HepG2 (cell line): ENCODE data around the gene SCRG1. TPM values are rescaled to one million over a fixed set of nuclear protein-coding genes. Genes with fewer than 3 reads are reported as not detected.

Source experiments
- ATAC-seq: fragments of 200-7000 bp; cut with Tn5 transposase; 3 replicates; pipeline ENCODE4 v1.9.1; 2020; ENCODE audit warnings: mild to moderate bottlenecking, moderate library complexity
- BruUV-seq: library from RNA; stranded (reverse); fragments of 400-500 nt; replicated peaks from 2 replicates; lab custom pipeline; 2021; lab: Mats Ljungman, UMichigan
- CTCF ChIA-PET: fragments of 300-600 bp; formaldehyde crosslinking; extraction: SDS; loops from one replicate; lab custom pipeline; 2021; ENCODE audit warnings: low total read pairs, inconsistent platforms, low intra/inter-chr PET ratio; lab: Yijun Ruan, JAX
- POLR2A ChIA-PET: fragments of 350-600 bp; sonication (Branson Sonifier 250); formaldehyde crosslinking; loops from one replicate; lab custom pipeline; 2020; ENCODE audit warnings: antibody characterized with exemption, inconsistent platforms; lab: Yijun Ruan, JAX
- DNase-seq: peaks from one replicate; pipeline ENCODE4 v3.0.0-alpha.2; 2015; ENCODE audit warnings: low spot score
- FAIRE-seq: peaks from 3 replicates; lab custom pipeline; 2011; peaks lifted over from hg19 to GRCh38; lab: Jason Lieb, UNC
- H2AFZ ChIP-seq: one replicate; pipeline ENCODE4 v1.6.1; 2011; ENCODE audit warnings: low read length, inconsistent platforms
- H3K27ac ChIP-seq: fragments of 300-600 bp; 3 replicates; pipeline ENCODE4 v1.8.0; 2011; ENCODE audit warnings: mixed run types, mild to moderate bottlenecking, mixed read lengths, low read length, inconsistent platforms; ENCODE audit not compliant: insufficient read depth; ENCODE audit errors: extremely low read length
- H3K27me3 ChIP-seq, 2 experiments: fragments of 200-600 bp in 1 of 2; 2 replicates in 1 of 2; 3 replicates in 1 of 2; pipeline versions ENCODE4 v1.6.0 to v1.8.0; 2011; ENCODE audit warnings: low read length in 2 of 2, mild to moderate bottlenecking in 2 of 2, moderate library complexity in 2 of 2, inconsistent platforms in 1 of 2; ENCODE audit not compliant: insufficient read depth in 2 of 2, control insufficient read depth in 1 of 2
- H3K36me3 ChIP-seq, 2 experiments: fragments of 200-600 bp in 1 of 2; replicated peaks in 1 of 2; 2 replicates in 1 of 2; 3 replicates in 1 of 2; pipeline versions ENCODE4 v1.5.1 to v1.8.0; 2011; ENCODE audit warnings: low read length in 2 of 2, inconsistent platforms in 1 of 2; ENCODE audit not compliant: insufficient read depth in 2 of 2, control insufficient read depth in 1 of 2
- H3K4me1 ChIP-seq: 2 replicates; pipeline ENCODE4 v1.5.1; 2012; ENCODE audit warnings: low read length, inconsistent platforms; ENCODE audit not compliant: insufficient read depth
- H3K4me2 ChIP-seq: 2 replicates; pipeline ENCODE4 v1.6.0; 2011; ENCODE audit warnings: low read depth, low read length, inconsistent platforms
- H3K4me3 ChIP-seq, 3 experiments: fragments of 200-600 bp in 1 of 3; sonication (generic), shearing (Covaris generic) in 1 of 3; replicated peaks in 1 of 3; 2 replicates each; pipeline ENCODE4 v1.5.1; 2011 to 2016; ENCODE audit warnings: low read length in 3 of 3, inconsistent platforms in 2 of 3, low read depth in 2 of 3, mild to moderate bottlenecking in 2 of 3, control low read depth in 1 of 3, mixed read lengths in 1 of 3; ENCODE audit not compliant: insufficient read depth in 1 of 3
- H3K79me2 ChIP-seq: one replicate; pipeline ENCODE4 v1.6.1; 2011; ENCODE audit warnings: low read length, inconsistent platforms; ENCODE audit not compliant: insufficient read depth
- H3K9ac ChIP-seq: 2 replicates; pipeline ENCODE4 v1.6.0; 2011; ENCODE audit warnings: mild to moderate bottlenecking, low read depth, low read length, inconsistent platforms; ENCODE audit not compliant: insufficient read depth
- H3K9me3 ChIP-seq: 2 replicates; pipeline ENCODE4 v1.5.1; 2012; ENCODE audit warnings: mild to moderate bottlenecking, low read length
- H4K20me1 ChIP-seq: 2 replicates; pipeline ENCODE4 v1.6.0; 2011; ENCODE audit warnings: inconsistent platforms, mild to moderate bottlenecking, low read length, moderate library complexity; ENCODE audit not compliant: insufficient read depth
- ZNF75D ChIP-seq: sonication (generic); formaldehyde crosslinking; IDR thresholded peaks from 2 replicates; pipeline ENCODE4 v1.8.1; 2023; ENCODE audit warnings: missing genetic modification reagents, mild to moderate bottlenecking, borderline replicate concordance
- WGBS: methylation state at CpG from one replicate; pipeline ENCODE4 v1.1.6; 2017; ENCODE audit warnings: low lambda C conversion rate; 5-methylcytosine and 5-hydroxymethylcytosine counted together
- in situ Hi-C: cut with HindIII; loops from 2 replicates; pipeline ENCODE4 v1.10.0; 2017; ENCODE audit warnings: low pct_unique_long_range_greater_than_20kb; ENCODE audit not compliant: extremely low pct_ligation_motif_present
- intact Hi-C: fragments of 100-400 bp; cut with micrococcal nuclease; formaldehyde crosslinking; loops from one replicate; pipeline ENCODE4 v1.10.0; 2022; ENCODE audit not compliant: unreplicated experiment
- polyA plus RNA-seq, 8 experiments: library from polyadenylated mRNA; depleted of rRNA in 3 of 8; stranded (reverse) in 7 of 8; unstranded in 1 of 8; fragments of >200 nt; fragmentation: Illumina TruSeq in 4 of 8; extraction: Trizol in 4 of 8; gene quantifications; 2 replicates each; pipeline versions ENCODE4 v1.2.1 to v1.2.3, GENCODE V29; 2011 to 2016; ENCODE audit warnings: low read depth in 4 of 8, missing spikeins in 1 of 8, mixed read lengths in 1 of 8; ENCODE audit not compliant: insufficient read depth in 1 of 8
- total RNA-seq, 5 experiments: library from RNA; depleted of rRNA; stranded (reverse); fragments of >200 nt; fragmentation: Illumina TruSeq; extraction: Trizol; gene quantifications; 2 replicates each; pipeline ENCODE4 v1.2.3, GENCODE V29; 2016; ENCODE audit warnings: low read depth in 1 of 5
- TF ChIP-seq, protein P1 (sequence below): sonication (generic); formaldehyde crosslinking; IDR thresholded peaks from 2 replicates; pipeline ENCODE4; 2020; ENCODE audit warnings: missing genetic modification reagents, mild to moderate bottlenecking, borderline replicate concordance
- TF ChIP-seq, protein P2 (sequence below): sonication (generic); formaldehyde crosslinking; IDR thresholded peaks from 2 replicates; pipeline ENCODE4 v1.9.0; 2021; ENCODE audit warnings: missing genetic modification reagents, borderline replicate concordance

SCRG1 gene
- total and polyA plus RNA-seq, 2 of the 13 experiments (the other 11 are each of a cell fraction or from before 2014, with no cell fraction given), result not detected

DNA sequence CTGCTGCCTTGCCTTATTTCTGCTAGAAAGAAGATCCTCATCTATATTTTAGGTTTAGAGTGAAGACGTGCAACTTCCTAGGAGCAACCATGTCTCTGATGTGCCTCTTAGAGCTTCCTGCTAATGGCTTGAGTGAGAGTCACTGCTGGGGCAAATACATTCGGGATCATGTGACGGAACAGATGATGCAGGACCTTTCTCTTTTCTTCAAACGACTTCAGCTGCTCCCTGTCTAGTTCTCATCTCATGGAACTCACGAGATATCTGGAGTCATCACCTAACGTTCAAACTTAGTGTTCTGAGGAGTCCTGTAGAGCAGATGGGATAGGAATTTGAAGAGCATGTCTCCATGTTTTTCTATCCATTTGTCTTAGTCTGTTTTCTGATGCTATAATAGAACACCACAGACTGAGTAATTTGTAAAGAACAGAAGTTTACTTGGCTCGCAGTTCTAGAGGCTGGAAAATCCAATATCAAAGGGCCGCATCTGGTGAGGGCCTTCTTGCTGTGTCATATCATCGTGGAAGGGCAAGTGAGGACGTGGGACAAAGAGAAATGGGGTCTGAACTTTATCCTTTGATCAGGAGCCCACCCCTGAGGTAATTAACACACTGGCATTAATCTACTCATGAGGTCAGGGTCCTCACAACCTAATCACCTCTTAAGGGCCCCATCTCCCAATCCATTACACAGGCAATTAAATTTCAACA lies 43.5 kb upstream of the SCRG1 start (continued):
- TF ChIP-seq, protein P1, sequence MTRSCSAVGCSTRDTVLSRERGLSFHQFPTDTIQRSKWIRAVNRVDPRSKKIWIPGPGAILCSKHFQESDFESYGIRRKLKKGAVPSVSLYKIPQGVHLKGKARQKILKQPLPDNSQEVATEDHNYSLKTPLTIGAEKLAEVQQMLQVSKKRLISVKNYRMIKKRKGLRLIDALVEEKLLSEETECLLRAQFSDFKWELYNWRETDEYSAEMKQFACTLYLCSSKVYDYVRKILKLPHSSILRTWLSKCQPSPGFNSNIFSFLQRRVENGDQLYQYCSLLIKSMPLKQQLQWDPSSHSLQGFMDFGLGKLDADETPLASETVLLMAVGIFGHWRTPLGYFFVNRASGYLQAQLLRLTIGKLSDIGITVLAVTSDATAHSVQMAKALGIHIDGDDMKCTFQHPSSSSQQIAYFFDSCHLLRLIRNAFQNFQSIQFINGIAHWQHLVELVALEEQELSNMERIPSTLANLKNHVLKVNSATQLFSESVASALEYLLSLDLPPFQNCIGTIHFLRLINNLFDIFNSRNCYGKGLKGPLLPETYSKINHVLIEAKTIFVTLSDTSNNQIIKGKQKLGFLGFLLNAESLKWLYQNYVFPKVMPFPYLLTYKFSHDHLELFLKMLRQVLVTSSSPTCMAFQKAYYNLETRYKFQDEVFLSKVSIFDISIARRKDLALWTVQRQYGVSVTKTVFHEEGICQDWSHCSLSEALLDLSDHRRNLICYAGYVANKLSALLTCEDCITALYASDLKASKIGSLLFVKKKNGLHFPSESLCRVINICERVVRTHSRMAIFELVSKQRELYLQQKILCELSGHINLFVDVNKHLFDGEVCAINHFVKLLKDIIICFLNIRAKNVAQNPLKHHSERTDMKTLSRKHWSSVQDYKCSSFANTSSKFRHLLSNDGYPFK (CRISPR knock-in tag), result no peak
- TF ChIP-seq, protein P2, sequence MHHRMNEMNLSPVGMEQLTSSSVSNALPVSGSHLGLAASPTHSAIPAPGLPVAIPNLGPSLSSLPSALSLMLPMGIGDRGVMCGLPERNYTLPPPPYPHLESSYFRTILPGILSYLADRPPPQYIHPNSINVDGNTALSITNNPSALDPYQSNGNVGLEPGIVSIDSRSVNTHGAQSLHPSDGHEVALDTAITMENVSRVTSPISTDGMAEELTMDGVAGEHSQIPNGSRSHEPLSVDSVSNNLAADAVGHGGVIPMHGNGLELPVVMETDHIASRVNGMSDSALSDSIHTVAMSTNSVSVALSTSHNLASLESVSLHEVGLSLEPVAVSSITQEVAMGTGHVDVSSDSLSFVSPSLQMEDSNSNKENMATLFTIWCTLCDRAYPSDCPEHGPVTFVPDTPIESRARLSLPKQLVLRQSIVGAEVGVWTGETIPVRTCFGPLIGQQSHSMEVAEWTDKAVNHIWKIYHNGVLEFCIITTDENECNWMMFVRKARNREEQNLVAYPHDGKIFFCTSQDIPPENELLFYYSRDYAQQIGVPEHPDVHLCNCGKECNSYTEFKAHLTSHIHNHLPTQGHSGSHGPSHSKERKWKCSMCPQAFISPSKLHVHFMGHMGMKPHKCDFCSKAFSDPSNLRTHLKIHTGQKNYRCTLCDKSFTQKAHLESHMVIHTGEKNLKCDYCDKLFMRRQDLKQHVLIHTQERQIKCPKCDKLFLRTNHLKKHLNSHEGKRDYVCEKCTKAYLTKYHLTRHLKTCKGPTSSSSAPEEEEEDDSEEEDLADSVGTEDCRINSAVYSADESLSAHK, result no peak

DNA sequence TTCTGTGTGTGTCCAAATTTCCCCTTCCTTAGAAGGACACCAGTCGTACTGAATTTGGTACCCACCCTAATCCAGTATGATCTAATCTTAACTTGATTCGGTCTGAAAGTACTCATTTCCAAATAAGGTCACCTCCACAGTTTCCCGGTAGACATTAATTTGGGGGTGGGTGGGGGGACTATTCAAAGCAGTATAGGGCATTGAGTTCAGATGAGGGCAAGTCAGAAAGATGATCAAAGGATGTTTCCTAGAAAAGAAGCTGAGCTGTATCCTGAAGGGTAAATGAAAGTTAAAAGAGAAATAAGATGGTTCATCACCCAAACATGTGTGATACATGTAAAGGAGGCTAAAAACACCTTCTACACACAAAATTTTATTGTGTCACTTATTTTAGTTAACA lies 42.0 kb upstream of the SCRG1 start:
- Histone ChIP-seq H3K79me2 (no peaks in the 10 kb centered on the region), H2AFZ (no peak overlapping the region), H3K4me2 (no peak overlapping the region), H4K20me1 (no peaks in the 10 kb centered on the region), H3K27me3 (no peaks in the 10 kb centered on the region), H3K27ac (no peak overlapping the region), H3K9ac (no peak overlapping the region), H3K4me1 (no peaks in the 10 kb centered on the region), H3K4me3 (no peak overlapping the region), H3K9me3 (no peaks in the 10 kb centered on the region), H3K36me3 (no peaks in the 10 kb centered on the region)
- WGBS, result 26% methylated on average over 3 of the region's 3 CpGs
- ChIA-PET CTCF (no interaction called here), POLR2A (no interaction called here)
- ATAC-seq, result no peak
- no peak for FAIRE-seq
- in situ Hi-C loops, result no loop called here
- no peak for TF ChIP-seq ZNF75D (CRISPR knock-in tag)
- no peak for DNase-seq
- intact Hi-C loops, result no loop called here
- BruUV-seq, result no TSS peak
